SU-DHL-6 (cell line): Measurements from ENCODE around the gene SULT2B1.

Source experiments
- CTCF ChIP-seq: fragments of 200-600 bp; sonication (generic); IDR thresholded peaks from one replicate; pipeline ENCODE4 v1.5.1; 2017; ENCODE audit warnings: antibody characterized with exemption, mild to moderate bottlenecking, low read length, moderate library complexity; ENCODE audit not compliant: insufficient read depth, poor library complexity, severe bottlenecking
- EZH2phosphoT487 ChIP-seq: fragments of 200-600 bp; sonication (generic), shearing (Covaris generic); conservative IDR thresholded peaks from 2 replicates; pipeline ENCODE4 v1.6.1; 2018; ENCODE audit warnings: mild to moderate bottlenecking, antibody characterized with exemption, low read length, moderate library complexity, mixed read lengths

GRCh38 chr19:48551437-48552302 lies at the start of gene SULT2B1:
- TF ChIP-seq CTCF, result no peak
- TF ChIP-seq EZH2phosphoT487, result no peak
